ENCODE data around the gene VTA1. TPM values are rescaled to one million over a fixed set of nuclear protein-coding genes. Genes with fewer than 3 reads are reported as not detected.

Gene VTA1
- total and polyA plus RNA-seq, 7 experiments from 2014 or later = 13.6 to 97.2 (median 37.2) TPM

- no peaks in the 10 kb centered on the region for H3K36me3 Mint-ChIP-seq
- intact Hi-C loops (cut with micrococcal nuclease) = no loop called here
- Histone ChIP-seq H3K27me3 (ENCODE audit: control insufficient read depth in 2 of 2, insufficient read depth in 2 of 2, low read length in 2 of 2) (no peaks in the 10 kb centered on the region), H3K9me3 (ENCODE audit: control insufficient read depth in 2 of 3, low read length in 3 of 3) (no peaks in the 10 kb centered on the region), H3K4me3 (ENCODE audit: low read length) (no peak overlapping the region), H3K36me3 (ENCODE audit: control insufficient read depth in 2 of 3, insufficient read depth in 3 of 3, low read length in 3 of 3) (no peaks in the 10 kb centered on the region), H3K4me1 (ENCODE audit: control insufficient read depth in 2 of 2, insufficient read depth in 2 of 2, low read length in 2 of 2) (no peaks in the 10 kb centered on the region), H3K27ac (ENCODE audit: low read depth, low read length) (no peak overlapping the region)
- H3K4me1 Mint-ChIP-seq = peaks cover 0 to 20% (median 15%) of the 10 kb centered on the region in 7 donors
- POLR2A ChIA-PET = no interaction called here
- ATAC-seq (no peak), DNase-seq (no peak)
- no peak overlapping the region for H3K4me3 Mint-ChIP-seq
- peaks cover 0 to 5% (median 0%) of the 10 kb centered on the region in 11 donors for H3K9me3 Mint-ChIP-seq
- H3K27me3 Mint-ChIP-seq = peaks cover 0 to 5% (median 0%) of the 10 kb centered on the region in 5 donors
- CTCF ChIA-PET = no interaction called here
- H3K27ac Mint-ChIP-seq = no peak overlapping the region
These were observed 88.2 kb downstream of the VTA1 start for GRCh38 chr6:142235272-142235671.

- CTCF ChIA-PET = no interaction called here
- H3K4me1 Mint-ChIP-seq = peaks cover 0 to 20% (median 15%) of the 10 kb centered on the region in 7 donors
- H3K9me3 Mint-ChIP-seq = peaks cover 0 to 5% (median 0%) of the 10 kb centered on the region in 11 donors
- no peak overlapping the region for H3K27ac ChIP-seq (ENCODE audit: low read depth, low read length)
- no peak for DNase-seq
- H3K27me3 Mint-ChIP-seq = peaks cover 0 to 5% (median 0%) of the 10 kb centered on the region in 5 donors
- intact Hi-C loops (cut with micrococcal nuclease) = no loop called here
- no peak overlapping the region for H3K27ac Mint-ChIP-seq
- ATAC-seq = no peak
- no peak overlapping the region for H3K4me3 Mint-ChIP-seq
- no peaks in the 10 kb centered on the region for H3K9me3 ChIP-seq (ENCODE audit: control insufficient read depth in 2 of 3, low read length in 3 of 3)
- no peak overlapping the region for H3K4me3 ChIP-seq (ENCODE audit: low read length)
- no peaks in the 10 kb centered on the region for H3K4me1 ChIP-seq (ENCODE audit: control insufficient read depth in 2 of 2, insufficient read depth in 2 of 2, low read length in 2 of 2)
- no peaks in the 10 kb centered on the region for H3K27me3 ChIP-seq (ENCODE audit: control insufficient read depth in 2 of 2, insufficient read depth in 2 of 2, low read length in 2 of 2)
- POLR2A ChIA-PET = no interaction called here
- no peaks in the 10 kb centered on the region for H3K36me3 ChIP-seq (ENCODE audit: control insufficient read depth in 2 of 3, insufficient read depth in 3 of 3, low read length in 3 of 3)
- H3K36me3 Mint-ChIP-seq = no peaks in the 10 kb centered on the region
These were observed 88.7 kb downstream of the VTA1 start for GRCh38 chr6:142235791-142236190.

GRCh38 chr6:142236691-142237090, 89.6 kb downstream of the VTA1 start:
- DNase-seq (no peak), ATAC-seq (no peak)
- Mint-ChIP-seq H3K9me3 (no peaks in the 10 kb centered on the region), H3K4me1 (peaks cover 0 to 19% (median 15%) of the 10 kb centered on the region in 7 donors), H3K4me3 (no peak overlapping the region), H3K27me3 (peaks cover 0 to 5% (median 0%) of the 10 kb centered on the region in 5 donors), H3K36me3 (no peaks in the 10 kb centered on the region), H3K27ac (no peak overlapping the region)
- Histone ChIP-seq H3K4me3 (ENCODE audit: low read length) (no peak overlapping the region), H3K27me3 (ENCODE audit: control insufficient read depth in 2 of 2, insufficient read depth in 2 of 2, low read length in 2 of 2) (no peaks in the 10 kb centered on the region), H3K36me3 (ENCODE audit: control insufficient read depth in 2 of 3, insufficient read depth in 3 of 3, low read length in 3 of 3) (no peaks in the 10 kb centered on the region), H3K27ac (ENCODE audit: low read depth, low read length) (no peak overlapping the region), H3K9me3 (ENCODE audit: control insufficient read depth in 2 of 3, low read length in 3 of 3) (no peaks in the 10 kb centered on the region), H3K4me1 (ENCODE audit: control insufficient read depth in 2 of 2, insufficient read depth in 2 of 2, low read length in 2 of 2) (no peaks in the 10 kb centered on the region)
- ChIA-PET POLR2A (no interaction called here), CTCF (no interaction called here)
- intact Hi-C loops (cut with micrococcal nuclease) = no loop called here

GRCh38 chr6:142238881-142239280, 91.8 kb downstream of the VTA1 start:
- H3K27ac ChIP-seq (ENCODE audit: low read depth, low read length) = no peak overlapping the region
- peaks cover 0 to 5% (median 0%) of the 10 kb centered on the region in 5 donors for H3K27me3 Mint-ChIP-seq
- peaks cover 0 to 3% (median 0%) of the 10 kb centered on the region in 7 donors for H3K4me1 Mint-ChIP-seq
- H3K36me3 Mint-ChIP-seq = no peaks in the 10 kb centered on the region
- no peaks in the 10 kb centered on the region for H3K9me3 Mint-ChIP-seq
- H3K36me3 ChIP-seq (ENCODE audit: control insufficient read depth in 2 of 3, insufficient read depth in 3 of 3, low read length in 3 of 3) = no peaks in the 10 kb centered on the region
- no peak for ATAC-seq
- H3K4me3 Mint-ChIP-seq = no peak overlapping the region
- ChIA-PET CTCF (no interaction called here), POLR2A (no interaction called here)
- no peak overlapping the region for H3K4me3 ChIP-seq (ENCODE audit: low read length)
- no peaks in the 10 kb centered on the region for H3K9me3 ChIP-seq (ENCODE audit: control insufficient read depth in 2 of 3, low read length in 3 of 3)
- H3K4me1 ChIP-seq (ENCODE audit: control insufficient read depth in 2 of 2, insufficient read depth in 2 of 2, low read length in 2 of 2) = no peaks in the 10 kb centered on the region
- H3K27me3 ChIP-seq (ENCODE audit: control insufficient read depth in 2 of 2, insufficient read depth in 2 of 2, low read length in 2 of 2) = no peaks in the 10 kb centered on the region
- intact Hi-C loops (cut with micrococcal nuclease) = no loop called here
- no peak for DNase-seq
- no peak overlapping the region for H3K27ac Mint-ChIP-seq

- CTCF ChIA-PET = no interaction called here
- ATAC-seq = no peak
- intact Hi-C loops (cut with micrococcal nuclease) = no loop called here
These were observed 93.1 kb downstream of the VTA1 start for GRCh38 chr6:142240179-142240578.

GRCh38 chr6:142241061-142241460, 94.0 kb downstream of the VTA1 start:
- no peaks in the 10 kb centered on the region for H3K4me1 ChIP-seq (ENCODE audit: control insufficient read depth in 2 of 2, insufficient read depth in 2 of 2, low read length in 2 of 2)
- H3K9me3 ChIP-seq (ENCODE audit: control insufficient read depth in 2 of 3, low read length in 3 of 3) = no peaks in the 10 kb centered on the region
- no peak overlapping the region for H3K4me3 ChIP-seq (ENCODE audit: low read length)
- intact Hi-C loops (cut with micrococcal nuclease) = no loop called here
- H3K4me3 Mint-ChIP-seq = no peak overlapping the region
- DNase-seq (no peak), ATAC-seq (no peak)
- H3K4me1 Mint-ChIP-seq = no peaks in the 10 kb centered on the region
- no peak overlapping the region for H3K27ac Mint-ChIP-seq
- H3K27me3 ChIP-seq (ENCODE audit: control insufficient read depth in 2 of 2, insufficient read depth in 2 of 2, low read length in 2 of 2) = no peaks in the 10 kb centered on the region
- H3K36me3 ChIP-seq (ENCODE audit: control insufficient read depth in 2 of 3, insufficient read depth in 3 of 3, low read length in 3 of 3) = no peaks in the 10 kb centered on the region
- H3K36me3 Mint-ChIP-seq = no peaks in the 10 kb centered on the region
- H3K27me3 Mint-ChIP-seq = peaks cover 0 to 5% (median 0%) of the 10 kb centered on the region in 5 donors
- no peak overlapping the region for H3K27ac ChIP-seq (ENCODE audit: low read depth, low read length)
- CTCF ChIA-PET = no interaction called here
- POLR2A ChIA-PET = no interaction called here
- no peaks in the 10 kb centered on the region for H3K9me3 Mint-ChIP-seq

More at GRCh38 chr6:142240179-142240578, 93.1 kb downstream of the VTA1 start:
- Histone ChIP-seq H3K4me3 (ENCODE audit: low read length) (no peak overlapping the region), H3K4me1 (ENCODE audit: control insufficient read depth in 2 of 2, insufficient read depth in 2 of 2, low read length in 2 of 2) (no peaks in the 10 kb centered on the region), H3K27me3 (ENCODE audit: control insufficient read depth in 2 of 2, insufficient read depth in 2 of 2, low read length in 2 of 2) (no peaks in the 10 kb centered on the region), H3K36me3 (ENCODE audit: control insufficient read depth in 2 of 3, insufficient read depth in 3 of 3, low read length in 3 of 3) (no peaks in the 10 kb centered on the region), H3K27ac (ENCODE audit: low read depth, low read length) (no peak overlapping the region), H3K9me3 (ENCODE audit: control insufficient read depth in 2 of 3, low read length in 3 of 3) (no peaks in the 10 kb centered on the region)
- Mint-ChIP-seq H3K4me3 (no peak overlapping the region), H3K9me3 (no peaks in the 10 kb centered on the region), H3K27me3 (peaks cover 0 to 5% (median 0%) of the 10 kb centered on the region in 5 donors), H3K36me3 (no peaks in the 10 kb centered on the region), H3K4me1 (no peaks in the 10 kb centered on the region), H3K27ac (no peak overlapping the region)
- no peak for DNase-seq
- POLR2A ChIA-PET = no interaction called here

GRCh38 chr6:142242269-142242668, 95.2 kb downstream of the VTA1 start:
- no peak for ATAC-seq
- Mint-ChIP-seq H3K4me1 (no peaks in the 10 kb centered on the region), H3K9me3 (no peaks in the 10 kb centered on the region)

More at GRCh38 chr6:142242269-142242668, 95.2 kb downstream of the VTA1 start:
- POLR2A ChIA-PET = no interaction called here
- no peak for DNase-seq
- Histone ChIP-seq H3K4me1 (ENCODE audit: control insufficient read depth in 2 of 2, insufficient read depth in 2 of 2, low read length in 2 of 2) (no peaks in the 10 kb centered on the region), H3K27ac (ENCODE audit: low read depth, low read length) (no peak overlapping the region), H3K9me3 (ENCODE audit: control insufficient read depth in 2 of 3, low read length in 3 of 3) (no peaks in the 10 kb centered on the region), H3K27me3 (ENCODE audit: control insufficient read depth in 2 of 2, insufficient read depth in 2 of 2, low read length in 2 of 2) (no peaks in the 10 kb centered on the region), H3K36me3 (ENCODE audit: control insufficient read depth in 2 of 3, insufficient read depth in 3 of 3, low read length in 3 of 3) (no peaks in the 10 kb centered on the region), H3K4me3 (ENCODE audit: low read length) (no peak overlapping the region)
- Mint-ChIP-seq H3K27ac (no peak overlapping the region), H3K27me3 (peaks cover 0 to 5% (median 0%) of the 10 kb centered on the region in 5 donors), H3K4me3 (no peak overlapping the region), H3K36me3 (no peaks in the 10 kb centered on the region)
- intact Hi-C loops (cut with micrococcal nuclease) = no loop called here
- CTCF ChIA-PET = no interaction called here
